Midbrain (tissue), 1 donor: ENCODE data around the gene DST.

Experiments used
- DNase-seq: peaks from one replicate; lab custom pipeline; 2025; lab: John Stamatoyannopoulos, UW

DST gene

DNA sequence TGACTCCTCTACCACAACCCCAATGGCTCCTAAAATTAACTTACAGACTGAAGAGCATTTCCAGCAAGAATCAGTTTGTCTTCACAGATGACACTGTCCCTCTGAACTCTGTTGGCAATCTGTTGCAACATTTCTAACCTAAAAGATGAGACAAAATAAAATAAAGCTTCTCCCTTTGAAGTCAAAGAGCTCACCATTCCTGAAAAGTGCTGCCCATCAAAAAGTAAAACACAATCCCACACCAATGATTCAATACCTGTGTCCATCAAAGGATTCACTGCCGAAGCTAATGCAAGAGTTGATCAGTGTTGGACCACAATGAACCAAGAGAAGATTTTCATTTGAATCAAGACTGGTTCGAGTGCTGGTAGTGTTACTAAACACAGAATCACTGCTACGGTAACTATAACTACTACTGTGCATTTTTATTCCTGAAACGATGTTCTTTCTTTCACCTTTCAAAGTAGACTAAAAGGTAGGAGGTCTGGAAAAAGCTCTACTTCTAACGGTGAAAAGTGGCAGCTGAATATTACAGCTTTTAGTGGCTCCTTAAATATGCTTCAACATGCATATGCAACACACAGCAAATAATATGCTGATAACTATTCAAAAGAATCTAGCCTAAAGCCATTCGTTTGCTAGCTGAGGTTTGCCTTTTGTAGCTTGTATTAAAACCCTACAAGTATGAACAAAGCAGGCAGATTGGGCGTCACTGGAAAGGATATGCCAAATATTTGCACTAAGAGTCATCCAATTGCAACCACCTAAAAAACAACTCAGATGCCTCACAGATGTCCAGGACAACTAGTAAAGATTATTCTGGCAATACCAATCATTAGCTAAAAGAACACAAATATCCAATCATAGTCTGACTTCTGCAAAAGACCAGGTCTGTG is at the start of gene DST:
Gene DST, minus strand, starts transcription at position 524 of the 896 bp plus-strand sequence.
- DNase-seq = no peak

DNA sequence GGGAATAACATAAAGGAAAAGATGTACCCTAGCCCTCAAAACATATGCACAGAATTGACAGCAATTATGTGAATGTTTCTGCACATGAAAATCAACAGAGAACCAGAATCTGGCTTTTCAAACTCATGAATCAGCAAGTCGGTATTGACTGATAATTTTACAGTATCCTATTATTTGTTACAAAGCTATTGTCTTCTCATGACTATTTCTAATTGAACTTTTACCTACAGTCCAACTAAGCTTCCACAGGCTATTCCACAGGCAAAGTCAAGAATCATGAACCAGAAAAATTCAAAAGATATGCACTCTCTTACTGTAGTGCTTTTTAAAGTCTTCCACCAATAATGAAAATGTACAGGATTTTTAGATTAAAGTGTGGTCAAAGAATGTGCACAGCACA is 49.1 kb upstream of the DST start:
- no peak for DNase-seq

DNA sequence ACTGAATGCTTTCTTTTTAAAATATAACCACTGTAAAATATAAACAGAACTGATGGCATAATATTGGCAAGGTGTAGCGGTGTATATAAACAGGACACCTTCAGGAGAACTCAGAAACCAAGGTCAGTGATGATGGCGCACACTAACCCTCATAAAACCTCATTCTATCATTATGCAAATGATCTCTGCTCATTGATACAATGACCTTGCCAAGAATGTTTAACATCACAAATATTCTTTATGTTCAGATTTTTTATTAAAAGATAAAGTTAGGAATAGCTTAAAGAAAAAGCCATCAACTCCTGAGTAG is 48.6 kb upstream of the DST start:
- no peak for DNase-seq

DNA sequence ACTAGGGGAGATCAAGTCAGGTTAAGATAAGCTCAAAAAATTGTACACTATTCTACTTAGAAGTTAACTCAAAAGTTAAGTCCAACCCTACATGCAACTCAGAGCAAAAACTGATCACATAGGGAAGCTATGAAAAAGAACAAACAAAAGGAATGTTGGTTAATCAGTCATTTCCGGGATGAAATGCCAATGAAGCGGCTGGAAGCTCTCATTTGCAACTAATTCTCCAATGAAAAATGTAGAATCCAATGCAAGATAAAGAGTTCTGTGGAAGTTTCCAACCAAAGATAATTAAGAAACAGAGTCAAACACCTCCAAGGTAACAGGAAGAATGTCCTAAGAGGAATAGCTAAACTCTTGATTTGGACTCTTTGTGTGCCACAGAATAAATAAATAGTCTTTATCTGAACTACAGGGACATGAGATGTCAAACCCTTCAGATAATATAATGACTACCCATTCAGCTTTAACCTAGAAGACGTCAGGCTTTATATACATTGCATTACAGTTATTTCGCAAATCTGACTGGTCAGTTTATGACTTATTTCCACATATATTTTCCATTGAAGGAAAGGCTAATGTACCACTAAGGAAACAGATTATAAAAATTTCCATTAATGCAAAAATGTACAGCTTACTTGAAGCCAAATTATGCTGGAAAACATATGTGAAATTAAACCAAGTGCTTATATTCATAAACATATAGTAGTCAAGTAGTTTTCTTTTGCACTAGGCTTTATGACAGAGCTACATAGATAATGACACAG is 48.0 kb upstream of the DST start:
- DNase-seq = peak; percentile 55

DNA sequence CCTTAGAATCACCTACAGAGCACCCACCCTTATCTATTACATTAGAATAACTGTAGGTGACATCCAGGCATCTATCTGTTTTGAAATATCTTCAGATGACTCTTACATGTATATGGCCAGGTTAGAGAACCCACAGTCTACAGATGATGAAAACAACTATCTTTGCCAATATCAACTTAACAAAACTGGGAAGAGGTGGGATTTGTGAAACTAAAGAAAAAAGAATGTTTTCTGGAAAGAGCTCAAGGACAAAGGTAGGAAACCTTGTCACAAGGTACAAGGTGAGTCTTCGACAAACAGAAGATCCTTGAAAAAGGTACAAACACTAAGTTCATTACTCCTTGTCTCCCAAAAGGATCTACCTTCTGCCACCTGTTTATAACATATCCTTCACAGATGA is 47.0 kb upstream of the DST start:
- DNase-seq = no peak

DNA sequence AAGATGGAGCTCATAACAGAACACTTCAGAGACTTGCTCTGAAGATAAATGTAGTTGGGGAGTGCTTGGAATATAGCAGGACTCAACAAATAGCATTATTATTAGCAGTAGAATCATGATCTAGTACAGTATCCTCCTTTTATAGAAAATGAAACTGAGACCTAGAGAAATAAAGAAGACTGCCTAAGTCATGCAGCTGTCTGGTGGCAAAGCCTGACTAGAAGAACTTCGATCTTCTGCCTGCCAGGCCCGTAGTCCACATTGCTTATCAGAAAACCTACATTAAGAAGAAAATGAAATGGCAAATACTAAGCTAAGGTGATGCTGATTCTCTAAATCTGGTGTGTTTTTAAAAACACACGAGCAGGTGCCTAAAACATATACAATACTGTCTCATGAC is 46.4 kb upstream of the DST start:
- DNase-seq = no peak

DNA sequence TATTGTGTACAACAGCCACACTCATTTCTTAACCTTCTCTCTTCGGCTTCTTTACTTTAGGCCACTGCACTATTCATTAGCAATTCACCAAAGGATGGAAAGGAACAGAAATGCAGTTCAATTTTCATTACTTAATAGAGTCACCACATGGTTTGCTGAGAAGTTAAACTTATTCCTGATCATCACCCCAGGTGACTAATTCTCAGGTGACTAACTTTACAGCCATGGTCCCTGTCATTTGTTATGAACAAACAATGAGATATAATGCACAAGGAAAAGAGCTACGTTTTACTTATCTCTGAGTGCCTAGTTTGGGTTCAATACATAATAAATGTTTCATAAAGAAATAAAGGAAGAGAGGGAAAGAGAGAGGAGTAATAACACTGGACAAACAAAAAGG is 45.8 kb upstream of the DST start:
- DNase-seq = no peak

DNA sequence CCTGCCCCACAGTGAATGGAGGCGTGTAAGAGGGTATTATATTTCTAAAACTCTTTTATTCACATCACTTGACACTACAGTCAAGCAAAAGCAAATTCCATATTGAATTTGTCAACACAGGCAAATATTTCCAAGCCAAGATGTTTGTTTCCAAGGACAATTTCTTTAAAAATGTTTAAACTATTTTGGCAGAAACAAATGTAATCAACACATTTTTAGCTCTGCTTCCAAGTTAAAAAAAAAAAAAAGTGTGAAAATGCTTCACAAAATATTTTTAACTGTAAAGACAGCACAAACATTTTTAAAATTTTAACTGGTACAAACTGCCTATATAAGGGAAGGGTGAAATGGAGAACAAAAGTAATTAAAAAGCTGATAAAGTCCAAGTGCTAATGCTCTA is 44.9 kb upstream of the DST start:
- no peak for DNase-seq

DNA sequence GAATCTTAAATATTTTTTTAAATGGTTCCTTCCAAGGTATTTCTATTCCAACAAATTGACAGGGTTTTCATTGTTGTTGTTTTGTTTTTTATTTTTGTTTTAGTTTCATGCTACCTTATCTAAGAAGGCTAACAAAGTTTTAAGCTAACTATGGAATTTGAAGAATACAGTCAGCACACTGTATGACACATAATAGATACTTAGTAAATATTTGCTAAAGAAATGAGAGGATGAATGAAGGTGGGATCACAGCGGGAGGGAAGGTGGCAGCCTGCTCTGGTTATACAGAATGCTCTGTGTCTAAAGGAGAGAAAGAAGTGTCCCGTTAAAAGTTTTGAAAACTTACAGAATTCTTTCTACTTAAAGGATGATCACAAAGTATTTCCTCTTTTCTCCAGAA is 43.7 kb upstream of the DST start:
- no peak for DNase-seq

DNA sequence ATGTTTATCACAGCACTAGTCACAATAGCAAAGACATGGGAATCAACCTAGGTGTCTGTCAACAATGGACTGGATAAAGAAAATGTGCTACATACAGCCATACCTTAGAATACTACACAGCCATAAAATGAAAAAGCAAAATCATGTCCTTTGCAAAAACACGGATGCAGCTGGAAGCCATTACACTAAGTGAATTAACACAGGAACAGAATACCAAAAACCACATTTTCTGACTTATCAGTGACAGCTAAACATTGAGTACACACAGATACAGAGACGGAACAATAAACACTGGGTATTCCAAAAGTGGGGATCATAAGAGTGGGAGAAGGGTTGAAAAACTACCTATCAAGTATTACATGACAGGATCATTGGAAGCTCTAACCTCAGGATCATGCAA is 43.3 kb upstream of the DST start:
- no peak for DNase-seq

DNA sequence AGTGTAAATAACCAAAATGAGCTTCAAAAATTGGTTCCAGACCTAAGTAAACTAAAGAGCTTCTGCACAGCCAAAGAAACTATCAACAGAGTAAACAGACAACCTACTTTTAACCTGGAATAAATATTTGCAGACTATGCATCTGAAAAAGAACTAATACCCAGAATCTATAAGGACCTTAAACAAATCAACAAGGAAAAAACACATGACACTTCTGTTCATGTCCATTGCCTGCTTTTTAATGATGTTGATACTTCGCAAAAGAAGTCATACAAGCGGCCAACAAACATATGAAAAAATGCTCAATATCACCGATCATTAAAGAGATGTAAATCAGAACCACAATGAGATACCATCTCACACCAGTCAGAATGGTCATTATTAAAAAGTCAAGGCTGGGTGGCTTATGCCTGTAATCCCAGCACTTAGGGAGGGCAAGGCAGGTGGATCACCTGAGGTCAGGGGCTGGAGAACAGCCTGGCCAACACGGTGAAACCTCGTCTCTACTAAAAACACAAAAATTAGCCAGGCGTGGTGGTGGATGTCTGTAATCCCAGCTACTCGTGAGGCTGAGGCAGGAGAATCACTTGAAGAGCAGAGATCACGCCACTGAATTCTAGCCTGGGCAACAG is 42.5 kb upstream of the DST start:
- no peak for DNase-seq

DNA sequence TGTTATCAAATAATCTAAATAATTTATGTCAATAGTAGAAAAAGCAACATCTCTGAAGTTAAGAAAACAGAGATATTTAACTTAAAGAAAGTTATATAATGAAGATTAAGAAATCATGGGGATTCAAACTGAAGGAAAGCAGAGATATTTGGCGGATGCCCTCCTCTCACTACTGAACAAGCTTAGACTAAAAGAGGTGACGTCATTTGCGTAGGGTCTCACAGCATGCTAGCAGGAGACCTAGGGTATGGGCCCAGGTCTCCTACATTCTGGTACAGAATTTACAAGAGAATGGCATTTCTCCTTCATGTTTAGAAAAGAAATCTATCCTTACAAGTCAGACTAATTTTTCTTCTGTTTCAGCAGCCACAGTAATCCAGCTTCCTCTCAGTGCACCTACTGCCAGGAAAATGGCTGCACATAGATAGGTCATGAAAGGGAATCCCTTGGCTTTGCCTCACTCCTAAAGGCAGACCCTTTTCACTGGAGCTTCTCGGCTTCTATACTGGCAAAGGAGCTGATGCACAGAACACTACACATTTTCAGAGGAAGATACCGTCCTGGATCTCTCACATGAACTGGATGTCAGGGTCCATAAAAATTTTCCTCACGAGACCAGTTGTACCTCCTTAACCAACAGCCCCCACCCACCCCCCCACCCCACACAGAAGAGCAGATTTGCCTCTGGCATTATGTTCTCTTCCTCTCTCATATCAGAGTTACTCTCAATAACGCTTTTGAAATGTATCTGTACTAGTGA is 41.8 kb upstream of the DST start:
- DNase-seq = no peak

DNA sequence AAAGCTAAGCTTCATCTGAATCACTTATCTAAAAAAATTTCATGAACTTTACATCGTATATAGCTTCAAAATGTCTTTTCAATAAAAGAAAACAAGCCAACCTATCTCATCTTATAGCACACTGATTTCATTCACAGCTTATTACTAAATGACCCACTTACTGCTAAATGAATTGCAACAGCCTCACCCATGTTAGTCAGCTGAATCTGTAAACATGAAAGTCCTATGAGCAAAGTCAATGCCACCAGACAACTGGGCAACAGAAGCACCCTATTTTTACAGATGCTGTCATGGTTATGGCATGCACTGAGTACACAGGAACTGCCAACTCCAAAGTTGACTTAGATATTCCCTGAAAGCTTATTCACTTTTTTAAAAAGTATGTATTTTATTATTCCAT is 41.2 kb upstream of the DST start:
- no peak for DNase-seq

DNA sequence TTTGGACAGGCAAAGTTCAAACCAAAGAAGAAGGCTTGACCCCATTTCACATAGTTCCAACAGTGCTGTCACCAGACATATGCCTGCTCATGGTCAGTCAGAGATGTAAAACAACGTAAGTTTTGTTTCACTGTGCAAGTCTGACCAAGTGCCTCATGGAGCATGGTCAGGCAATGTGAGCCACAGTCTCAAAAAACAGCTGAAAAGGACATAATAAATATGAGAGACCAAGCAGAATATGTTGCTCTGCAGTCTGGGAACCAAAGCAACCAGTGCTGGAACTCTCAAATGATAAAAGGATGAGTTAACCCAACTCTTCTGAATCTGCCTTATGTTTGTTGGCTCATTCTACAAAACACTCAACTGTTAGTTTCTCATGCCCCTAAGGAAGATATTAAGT is 39.9 kb upstream of the DST start:
- DNase-seq = peak; percentile 19

DNA sequence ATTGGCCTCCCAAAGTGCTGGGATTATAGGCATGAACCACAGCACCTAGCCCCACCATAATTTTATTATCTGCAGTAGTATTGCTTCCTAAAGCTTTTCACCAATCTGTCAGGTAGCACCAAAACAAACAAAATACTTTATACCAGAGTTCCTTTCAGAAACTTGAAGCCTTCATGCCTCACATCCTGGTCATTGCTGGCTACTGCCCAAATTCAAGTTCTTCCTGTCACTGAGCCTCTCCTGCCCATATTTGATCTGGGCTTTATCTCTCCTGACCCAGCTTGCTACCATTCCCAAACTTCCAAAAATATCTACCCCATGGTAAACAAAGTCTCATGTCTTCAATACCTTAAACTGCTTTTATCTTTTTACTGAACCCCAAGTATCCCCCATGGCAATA is 34.9 kb upstream of the DST start:
- DNase-seq = no peak

DNA sequence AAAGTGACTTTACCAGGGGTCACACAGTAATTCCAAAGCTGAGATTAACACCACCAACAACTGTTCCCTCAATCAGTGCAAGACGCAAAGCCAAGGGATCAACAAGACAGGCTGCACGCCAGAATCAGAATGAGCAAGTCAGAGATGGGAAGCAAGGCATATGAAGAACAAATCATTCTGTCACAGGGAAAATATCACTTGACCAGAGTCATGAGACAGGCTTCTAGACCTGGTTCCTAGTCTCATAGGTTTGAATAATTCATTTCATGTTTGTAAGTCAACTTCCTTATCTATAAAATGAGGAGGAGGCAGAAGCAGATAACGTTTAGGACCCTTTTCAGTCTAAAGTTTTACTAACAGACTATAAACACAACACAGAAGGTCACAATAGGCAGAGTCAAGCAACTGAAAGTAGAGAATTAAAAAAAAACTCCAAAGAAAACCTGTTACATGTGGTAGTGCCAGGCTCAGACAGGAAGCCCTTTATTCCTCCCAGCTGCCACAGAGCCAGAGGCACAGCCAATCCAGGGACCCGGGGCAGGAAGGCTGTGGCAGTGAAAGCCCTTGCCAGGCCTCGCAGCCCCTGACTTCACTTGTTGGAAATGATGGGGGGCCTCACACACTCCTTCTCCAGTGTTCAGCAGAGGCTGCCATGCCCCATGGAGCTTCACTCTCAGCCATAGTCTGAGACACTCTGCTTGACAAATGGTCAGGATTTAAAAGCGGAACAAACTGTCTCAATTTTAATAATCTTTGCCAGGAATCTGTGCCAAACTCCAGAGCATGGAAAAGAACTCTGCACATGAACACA is 29.2 kb upstream of the DST start:
- DNase-seq = peak; percentile 81

DNA sequence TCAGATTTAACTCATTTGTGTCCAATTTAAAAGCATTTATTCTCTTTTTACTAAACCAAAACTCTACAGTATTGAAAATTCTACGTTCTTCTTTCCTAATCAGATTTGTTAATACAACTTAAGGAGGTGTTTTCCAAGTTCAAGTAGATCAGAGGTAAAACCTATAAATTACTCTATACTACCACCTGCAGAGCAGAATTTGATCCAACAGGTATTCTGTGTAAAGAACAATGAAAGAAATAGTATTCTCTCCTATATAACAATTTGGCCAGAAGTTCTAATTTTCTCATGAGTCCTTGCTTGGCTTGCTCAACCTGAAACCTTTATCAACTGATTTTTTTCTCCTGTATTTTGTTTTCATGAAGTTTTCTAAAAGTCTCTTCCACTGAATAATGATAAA is 28.5 kb upstream of the DST start:
- no peak for DNase-seq

DNA sequence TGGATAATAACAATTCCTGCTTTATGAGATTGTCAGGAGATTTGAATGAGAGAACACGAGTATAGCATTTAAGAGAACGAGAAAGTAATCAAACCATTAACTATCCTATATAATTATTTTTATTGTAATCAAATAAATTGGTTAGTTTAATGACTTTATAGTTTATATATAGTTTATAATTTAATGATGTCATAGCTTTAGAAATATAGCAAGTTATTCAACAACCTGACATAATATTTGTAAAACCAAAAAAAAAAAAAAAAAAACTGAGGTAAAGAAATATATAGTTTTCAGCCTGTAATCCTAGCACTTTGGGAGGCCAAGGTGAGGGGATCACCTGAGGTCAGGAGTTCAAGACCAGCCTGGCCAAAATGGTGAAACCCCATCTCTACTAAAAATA is 26.4 kb upstream of the DST start:
- no peak for DNase-seq

DNA sequence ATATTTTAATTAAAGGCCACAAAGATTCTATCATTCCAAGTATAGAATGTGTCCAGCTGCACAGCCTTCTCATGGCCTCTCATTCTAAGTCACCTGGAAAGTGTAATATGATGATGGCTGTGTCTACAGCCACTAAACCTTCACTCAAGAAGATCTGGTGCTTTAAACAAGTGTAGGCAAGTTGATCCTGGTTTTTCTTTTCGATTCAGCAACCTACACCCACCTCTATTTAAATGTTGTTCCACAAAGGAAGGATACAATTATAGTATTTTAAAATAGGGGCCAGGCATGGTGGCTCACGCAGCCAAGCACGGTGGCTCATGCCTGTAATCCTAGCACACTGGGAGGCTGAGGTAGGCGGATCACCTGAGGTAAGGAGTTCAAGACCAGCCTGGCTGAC is 25.5 kb upstream of the DST start:
- no peak for DNase-seq

DNA sequence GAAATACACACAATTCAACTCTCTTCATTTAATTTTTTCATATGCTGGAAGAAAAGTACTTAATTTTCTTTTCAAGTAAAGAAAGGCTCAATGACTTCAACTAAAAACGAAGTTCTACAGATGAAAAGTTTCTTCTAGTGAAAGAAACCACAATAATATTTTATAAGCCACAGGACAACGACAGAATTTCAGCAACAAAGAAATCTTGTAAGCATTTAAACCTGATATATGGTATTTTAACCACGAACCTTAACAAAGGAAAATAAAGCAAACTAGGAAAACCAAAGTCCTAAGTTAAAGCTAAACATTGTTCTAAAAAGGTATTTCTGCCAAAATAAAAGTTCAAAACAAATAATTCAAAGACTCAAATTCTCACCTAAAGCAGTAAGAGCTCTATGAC is 24.6 kb upstream of the DST start:
- no peak for DNase-seq

DNA sequence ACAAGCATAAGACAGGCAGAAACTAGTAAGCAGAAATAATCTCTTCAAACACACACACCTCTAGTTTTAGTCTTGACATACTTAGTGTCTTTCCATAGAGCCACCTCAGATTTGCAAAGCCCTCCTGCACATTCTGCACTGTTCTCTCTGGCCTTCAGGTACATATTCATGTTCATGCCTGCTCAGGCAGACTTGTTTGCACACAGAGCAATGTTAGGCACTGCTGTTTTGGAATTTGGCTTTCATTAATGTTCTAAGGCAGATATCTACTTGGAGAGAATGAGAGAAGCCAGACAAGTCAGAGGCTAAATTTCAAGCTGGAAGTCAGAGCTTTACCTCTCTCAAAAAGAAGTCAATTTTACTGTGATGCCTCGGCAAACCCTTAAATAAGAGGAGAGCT is 21.3 kb upstream of the DST start:
- DNase-seq = no peak

DNA sequence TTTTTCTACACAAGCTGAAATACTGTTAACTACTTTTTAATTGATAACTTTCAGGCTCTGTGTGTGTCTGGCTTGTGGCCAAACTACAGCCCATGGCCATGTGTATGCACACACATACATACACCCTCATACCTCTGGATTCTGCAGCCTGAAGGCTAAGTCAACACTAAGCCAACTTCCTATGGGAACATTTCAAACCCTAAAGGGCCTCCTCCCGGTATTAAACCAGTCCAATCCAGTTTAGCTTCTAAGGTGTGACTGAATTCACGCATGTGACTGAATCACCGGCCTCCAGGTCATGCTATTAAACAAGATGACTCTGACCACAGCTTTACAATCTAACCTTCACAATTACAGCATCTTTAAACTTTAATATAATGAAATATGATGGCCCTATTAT is 20.7 kb upstream of the DST start:
- no peak for DNase-seq
